Bronchial epithelial cell (primary cell): Measurements from ENCODE around the gene MYL4. TPM values are rescaled to one million over a fixed set of nuclear protein-coding genes. Genes with fewer than 3 reads are reported as not detected.
A peak's percentile ranks its signal among the peaks of the same experiment; 100 is the strongest.
"Not testable (repeated sequence)": the region's sequence is repeated elsewhere in the genome, so short reads cannot be mapped to it uniquely, and the experiment has no call there.

Experiments
- DNase-seq: peaks from one replicate; pipeline ENCODE4 v3.0.0-alpha.2; 2010; ENCODE audit warnings: low read depth
- FAIRE-seq: peaks from 2 replicates; lab custom pipeline; 2011; peaks lifted over from hg19 to GRCh38; lab: Jason Lieb, UNC
- H3K27me3 ChIP-seq: 2 replicates; pipeline ENCODE4 v1.5.1; 2011; ENCODE audit warnings: low read length; ENCODE audit not compliant: control insufficient read depth, insufficient read depth
- H3K36me3 ChIP-seq: 2 replicates; pipeline ENCODE4 v1.5.1; 2011; ENCODE audit warnings: low read length; ENCODE audit not compliant: control insufficient read depth, insufficient read depth
- H3K4me3 ChIP-seq: 2 replicates; pipeline ENCODE4 v1.5.1; 2011; ENCODE audit warnings: mild to moderate bottlenecking, low read depth, low read length, control low read depth
- total RNA-seq: library from RNA; depleted of rRNA; stranded (reverse); fragments of >200 nt; gene quantifications from 2 replicates; pipeline ENCODE4 v1.2.1, GENCODE V29; 2014
- TF ChIP-seq, protein P1 (sequence below): IDR thresholded peaks from 2 replicates; pipeline ENCODE4 v1.5.1; 2011; ENCODE audit warnings: mild to moderate bottlenecking, moderate library complexity, low read length, control low read depth, inconsistent platforms; ENCODE audit not compliant: insufficient read depth, severe bottlenecking

MYL4 gene
- total RNA-seq, 1 donor from 2014 or later = not detected

DNA sequence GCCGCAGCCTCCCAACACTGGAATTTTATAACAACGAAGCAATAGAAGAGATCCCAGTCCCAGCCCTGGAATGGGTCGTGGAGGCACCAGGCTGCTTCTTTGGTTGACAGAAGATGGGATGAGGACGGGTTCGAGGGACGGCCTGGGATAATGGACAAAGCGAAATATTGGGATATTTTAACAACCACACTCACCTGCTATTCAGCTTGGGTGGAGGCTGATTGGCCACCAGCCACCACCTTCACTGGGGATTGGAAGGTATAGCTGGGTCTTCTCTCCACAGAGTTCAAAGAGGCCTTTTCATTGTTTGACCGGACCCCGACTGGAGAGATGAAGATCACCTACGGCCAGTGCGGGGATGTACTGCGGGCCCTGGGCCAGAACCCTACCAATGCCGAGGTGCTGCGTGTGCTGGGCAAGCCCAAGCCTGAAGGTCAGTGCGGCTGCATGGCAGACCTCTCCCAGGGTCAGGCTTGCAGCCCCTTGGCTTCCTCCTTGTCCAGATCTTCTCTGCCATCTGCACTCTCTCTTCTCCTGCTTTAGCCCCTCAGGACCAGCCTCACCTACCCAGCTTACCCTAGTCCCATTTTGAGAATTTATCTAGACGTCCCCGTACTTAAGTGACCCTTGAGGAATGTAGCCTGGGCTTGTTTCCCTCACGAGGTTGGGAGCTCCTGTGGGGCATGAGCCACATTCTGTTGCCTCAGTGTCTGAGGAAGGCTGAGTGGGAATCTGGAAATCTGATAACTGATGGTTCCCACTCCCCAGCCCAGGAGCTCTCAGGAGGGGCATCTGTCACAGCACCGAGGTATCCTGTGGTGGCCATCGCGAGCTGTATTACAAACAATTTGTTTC lies 10.7 kb downstream of the MYL4 start:
- no peak for DNase-seq
- Histone ChIP-seq H3K36me3 (no peaks in the 10 kb centered on the region), H3K27me3 (peaks cover 2% of the 10 kb centered on the region), H3K4me3 (no peak overlapping the region)
- TF ChIP-seq, protein P1, sequence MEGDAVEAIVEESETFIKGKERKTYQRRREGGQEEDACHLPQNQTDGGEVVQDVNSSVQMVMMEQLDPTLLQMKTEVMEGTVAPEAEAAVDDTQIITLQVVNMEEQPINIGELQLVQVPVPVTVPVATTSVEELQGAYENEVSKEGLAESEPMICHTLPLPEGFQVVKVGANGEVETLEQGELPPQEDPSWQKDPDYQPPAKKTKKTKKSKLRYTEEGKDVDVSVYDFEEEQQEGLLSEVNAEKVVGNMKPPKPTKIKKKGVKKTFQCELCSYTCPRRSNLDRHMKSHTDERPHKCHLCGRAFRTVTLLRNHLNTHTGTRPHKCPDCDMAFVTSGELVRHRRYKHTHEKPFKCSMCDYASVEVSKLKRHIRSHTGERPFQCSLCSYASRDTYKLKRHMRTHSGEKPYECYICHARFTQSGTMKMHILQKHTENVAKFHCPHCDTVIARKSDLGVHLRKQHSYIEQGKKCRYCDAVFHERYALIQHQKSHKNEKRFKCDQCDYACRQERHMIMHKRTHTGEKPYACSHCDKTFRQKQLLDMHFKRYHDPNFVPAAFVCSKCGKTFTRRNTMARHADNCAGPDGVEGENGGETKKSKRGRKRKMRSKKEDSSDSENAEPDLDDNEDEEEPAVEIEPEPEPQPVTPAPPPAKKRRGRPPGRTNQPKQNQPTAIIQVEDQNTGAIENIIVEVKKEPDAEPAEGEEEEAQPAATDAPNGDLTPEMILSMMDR = no peak
- no peak for FAIRE-seq

DNA sequence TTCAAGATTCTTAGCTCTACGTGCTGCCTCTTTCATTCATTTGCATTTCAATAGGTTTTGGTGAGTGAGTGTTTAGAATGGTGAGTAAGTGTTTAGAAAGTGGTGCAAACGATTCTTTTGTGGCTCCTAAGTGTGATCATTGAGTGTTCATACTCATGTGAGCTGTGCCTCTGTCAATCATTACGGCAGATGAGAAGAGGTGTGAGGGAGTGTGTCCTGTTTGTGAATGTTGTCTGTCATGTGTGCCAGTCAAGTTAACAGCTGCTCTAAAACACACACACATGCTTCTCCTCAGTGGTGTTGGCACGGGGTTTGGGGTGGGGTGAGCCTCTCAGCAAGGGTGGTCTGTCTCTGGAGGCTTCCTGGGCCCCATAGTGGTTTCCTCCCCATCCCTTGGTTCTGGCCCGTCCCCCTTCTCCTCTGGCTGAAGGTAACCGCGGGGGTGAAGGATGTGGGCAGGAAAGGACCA lies 11.4 kb downstream of the MYL4 start:
- TF ChIP-seq, protein P1 = no peak
- no peak overlapping the region for H3K4me3 ChIP-seq
- FAIRE-seq (no peak), DNase-seq (peak; percentile 80)
- peaks cover 2% of the 10 kb centered on the region for H3K27me3 ChIP-seq
- no peaks in the 10 kb centered on the region for H3K36me3 ChIP-seq

DNA sequence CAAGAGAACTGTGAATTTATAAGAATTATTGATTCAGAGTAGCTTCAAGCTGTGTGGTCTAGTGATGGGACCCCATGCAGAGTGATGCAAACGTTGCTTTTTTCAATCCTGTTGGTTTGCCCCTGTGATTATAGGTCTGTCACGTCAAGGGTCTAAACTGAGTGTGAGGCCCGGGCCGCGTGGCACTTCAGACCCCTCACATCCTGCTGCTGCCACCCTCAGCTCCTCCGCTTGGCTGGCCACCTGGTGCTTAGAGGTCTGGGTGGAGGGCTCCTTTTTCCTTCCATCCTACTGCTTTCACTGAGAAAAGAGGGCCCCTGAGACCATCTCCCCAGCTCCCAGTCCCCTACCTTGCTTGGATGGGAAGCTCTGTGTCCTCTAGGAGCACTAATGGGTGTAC lies 12.0 kb downstream of the MYL4 start:
- H3K4me3 ChIP-seq = no peak overlapping the region
- peaks cover 2% of the 10 kb centered on the region for H3K27me3 ChIP-seq
- FAIRE-seq (no peak), DNase-seq (no peak)
- TF ChIP-seq, protein P1 = no peak
- H3K36me3 ChIP-seq = no peaks in the 10 kb centered on the region

DNA sequence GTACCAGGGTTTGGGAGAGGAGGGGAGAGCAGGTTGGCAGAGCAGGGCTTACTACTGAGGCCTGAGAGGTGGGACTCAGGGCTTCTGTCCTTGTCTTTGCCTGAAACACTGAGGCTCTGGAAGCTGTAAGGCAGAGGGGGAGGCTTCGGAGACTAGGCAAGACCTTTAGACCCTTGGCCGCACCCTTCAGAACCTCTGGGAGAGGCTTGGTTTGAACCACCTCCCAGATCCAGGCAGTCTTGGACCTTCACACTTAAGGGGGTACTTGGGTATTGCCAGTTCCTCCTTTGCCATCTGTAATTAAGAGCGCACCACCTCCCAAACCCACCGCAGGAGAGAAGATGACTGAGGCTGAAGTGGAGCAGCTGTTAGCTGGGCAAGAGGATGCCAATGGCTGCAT lies 12.9 kb downstream of the MYL4 start:
- FAIRE-seq (no peak), DNase-seq (no peak)
- no peak overlapping the region for H3K4me3 ChIP-seq
- TF ChIP-seq, protein P1 = no peak
- H3K36me3 ChIP-seq = no peaks in the 10 kb centered on the region
- H3K27me3 ChIP-seq = peaks cover 2% of the 10 kb centered on the region

DNA sequence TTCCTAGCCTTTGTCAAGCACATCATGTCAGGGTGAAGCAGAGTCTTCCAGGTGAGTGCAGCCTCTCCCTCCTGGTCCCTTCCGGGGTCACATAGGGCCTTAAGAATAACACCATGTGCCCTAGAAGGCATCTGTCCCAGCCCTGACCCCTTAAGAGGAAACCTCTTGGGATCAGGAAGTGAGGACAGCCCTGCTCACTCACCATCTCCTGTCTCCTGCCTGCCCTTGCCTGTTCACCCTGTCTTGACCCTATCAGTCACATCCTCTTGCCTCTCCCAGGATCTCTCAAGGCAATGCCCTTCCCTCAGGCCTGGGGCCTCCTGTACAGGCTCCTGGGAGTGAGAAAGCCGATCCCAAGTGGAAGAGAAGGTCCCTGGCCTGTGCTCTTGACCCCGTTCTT lies 13.9 kb downstream of the MYL4 start:
- TF ChIP-seq, protein P1 = no peak
- peak; percentile 75 for DNase-seq

DNA sequence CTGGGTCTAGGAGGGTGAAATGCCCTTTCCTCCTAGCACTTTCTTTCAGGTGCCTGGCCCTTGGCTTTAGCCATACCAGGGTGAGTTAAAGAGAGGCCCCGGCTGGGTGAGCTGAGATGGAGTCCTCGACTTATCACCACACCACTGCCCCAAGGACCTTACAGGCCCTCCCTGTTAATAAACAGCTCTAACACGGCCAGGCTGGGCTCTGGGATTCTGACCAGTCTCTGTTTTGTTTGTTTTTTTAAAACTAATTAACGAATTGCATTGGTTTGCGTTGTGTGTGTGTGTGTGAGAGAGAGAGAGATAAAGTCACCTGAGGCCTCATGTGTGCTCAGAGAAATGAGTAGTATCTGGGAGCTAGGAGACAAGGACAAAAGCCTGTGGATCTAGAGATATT lies 14.3 kb downstream of the MYL4 start:
- FAIRE-seq (no peak), DNase-seq (no peak)
- no peak overlapping the region for H3K4me3 ChIP-seq
- peaks cover 2% of the 10 kb centered on the region for H3K27me3 ChIP-seq
- TF ChIP-seq, protein P1 = no peak
- no peaks in the 10 kb centered on the region for H3K36me3 ChIP-seq

More for the DNA sequence above, 13.9 kb downstream of the MYL4 start:
- no peaks in the 10 kb centered on the region for H3K36me3 ChIP-seq
- no peak for FAIRE-seq
- peaks cover 2% of the 10 kb centered on the region for H3K27me3 ChIP-seq
- no peak overlapping the region for H3K4me3 ChIP-seq

DNA sequence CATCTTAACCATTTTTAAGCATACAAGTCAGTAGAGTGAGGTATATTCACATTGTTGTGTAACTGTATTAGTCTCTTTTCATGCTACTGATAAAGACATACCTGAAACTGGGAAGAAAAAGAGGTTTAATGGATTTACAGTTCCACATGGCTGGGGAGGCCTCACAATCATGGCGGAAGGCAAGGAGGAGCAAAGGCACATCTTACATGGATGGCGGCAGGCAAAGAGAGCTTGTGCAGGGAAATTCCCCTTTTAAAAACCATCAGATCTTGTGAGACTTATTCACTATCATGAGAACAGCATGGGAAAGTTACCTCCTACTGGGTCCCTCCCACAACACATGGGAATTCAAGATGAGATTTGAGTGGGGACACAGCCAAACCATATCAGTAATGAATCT lies 14.9 kb downstream of the MYL4 start:
- H3K36me3 ChIP-seq, FAIRE-seq, DNase-seq, H3K27me3 ChIP-seq, H3K4me3 ChIP-seq: not testable (repeated sequence)
